HepG2 (cell line): ENCODE data around the gene DHRS12. TPM values are rescaled to one million over a fixed set of nuclear protein-coding genes. Genes with fewer than 3 reads are reported as not detected.

Source experiments
- ATAC-seq: fragments of 200-7000 bp; cut with Tn5 transposase; 3 replicates; pipeline ENCODE4 v1.9.1; 2020; ENCODE audit warnings: mild to moderate bottlenecking, moderate library complexity
- BruUV-seq: library from RNA; stranded (reverse); fragments of 400-500 nt; replicated peaks from 2 replicates; lab custom pipeline; 2021; lab: Mats Ljungman, UMichigan
- CTCF ChIA-PET: fragments of 300-600 bp; formaldehyde crosslinking; extraction: SDS; loops from one replicate; lab custom pipeline; 2021; ENCODE audit warnings: low total read pairs, inconsistent platforms, low intra/inter-chr PET ratio; lab: Yijun Ruan, JAX
- POLR2A ChIA-PET: fragments of 350-600 bp; sonication (Branson Sonifier 250); formaldehyde crosslinking; loops from one replicate; lab custom pipeline; 2020; ENCODE audit warnings: antibody characterized with exemption, inconsistent platforms; lab: Yijun Ruan, JAX
- DNase-seq: peaks from one replicate; pipeline ENCODE4 v3.0.0-alpha.2; 2015; ENCODE audit warnings: low spot score
- FAIRE-seq: peaks from 3 replicates; lab custom pipeline; 2011; peaks lifted over from hg19 to GRCh38; lab: Jason Lieb, UNC
- H2AFZ ChIP-seq: one replicate; pipeline ENCODE4 v1.6.1; 2011; ENCODE audit warnings: low read length, inconsistent platforms
- H3K27ac ChIP-seq: fragments of 300-600 bp; 3 replicates; pipeline ENCODE4 v1.8.0; 2011; ENCODE audit warnings: mixed run types, mild to moderate bottlenecking, mixed read lengths, low read length, inconsistent platforms; ENCODE audit not compliant: insufficient read depth; ENCODE audit errors: extremely low read length
- H3K27me3 ChIP-seq, 2 experiments: fragments of 200-600 bp in 1 of 2; 2 replicates in 1 of 2; 3 replicates in 1 of 2; pipeline versions ENCODE4 v1.6.0 to v1.8.0; 2011; ENCODE audit warnings: low read length in 2 of 2, mild to moderate bottlenecking in 2 of 2, moderate library complexity in 2 of 2, inconsistent platforms in 1 of 2; ENCODE audit not compliant: insufficient read depth in 2 of 2, control insufficient read depth in 1 of 2
- H3K36me3 ChIP-seq, 2 experiments: fragments of 200-600 bp in 1 of 2; replicated peaks in 1 of 2; 2 replicates in 1 of 2; 3 replicates in 1 of 2; pipeline versions ENCODE4 v1.5.1 to v1.8.0; 2011; ENCODE audit warnings: low read length in 2 of 2, inconsistent platforms in 1 of 2; ENCODE audit not compliant: insufficient read depth in 2 of 2, control insufficient read depth in 1 of 2
- H3K4me1 ChIP-seq: 2 replicates; pipeline ENCODE4 v1.5.1; 2012; ENCODE audit warnings: low read length, inconsistent platforms; ENCODE audit not compliant: insufficient read depth
- H3K4me2 ChIP-seq: 2 replicates; pipeline ENCODE4 v1.6.0; 2011; ENCODE audit warnings: low read depth, low read length, inconsistent platforms
- H3K4me3 ChIP-seq, 3 experiments: fragments of 200-600 bp in 1 of 3; sonication (generic), shearing (Covaris generic) in 1 of 3; replicated peaks in 1 of 3; 2 replicates each; pipeline ENCODE4 v1.5.1; 2011 to 2016; ENCODE audit warnings: low read length in 3 of 3, inconsistent platforms in 2 of 3, low read depth in 2 of 3, mild to moderate bottlenecking in 2 of 3, control low read depth in 1 of 3, mixed read lengths in 1 of 3; ENCODE audit not compliant: insufficient read depth in 1 of 3
- H3K79me2 ChIP-seq: one replicate; pipeline ENCODE4 v1.6.1; 2011; ENCODE audit warnings: low read length, inconsistent platforms; ENCODE audit not compliant: insufficient read depth
- H3K9ac ChIP-seq: 2 replicates; pipeline ENCODE4 v1.6.0; 2011; ENCODE audit warnings: mild to moderate bottlenecking, low read depth, low read length, inconsistent platforms; ENCODE audit not compliant: insufficient read depth
- H3K9me3 ChIP-seq: 2 replicates; pipeline ENCODE4 v1.5.1; 2012; ENCODE audit warnings: mild to moderate bottlenecking, low read length
- H4K20me1 ChIP-seq: 2 replicates; pipeline ENCODE4 v1.6.0; 2011; ENCODE audit warnings: inconsistent platforms, mild to moderate bottlenecking, low read length, moderate library complexity; ENCODE audit not compliant: insufficient read depth
- HNRNPK ChIP-seq: fragments of 200-400 bp; formaldehyde crosslinking; IDR thresholded peaks from 2 replicates; pipeline ENCODE4 v1.6.1; 2018; ENCODE audit warnings: low read length, low read depth, moderate library complexity, mild to moderate bottlenecking; ENCODE audit not compliant: poor library complexity, severe bottlenecking
- PITX1 ChIP-seq: sonication (generic); formaldehyde crosslinking; IDR thresholded peaks from 2 replicates; pipeline ENCODE4 v1.5.1; 2020; ENCODE audit warnings: mild to moderate bottlenecking, missing genetic modification reagents
- RAD21 ChIP-seq: fragments of 450-650 bp; formaldehyde crosslinking; IDR thresholded peaks from 2 replicates; pipeline ENCODE4 v1.5.0; 2020; ENCODE audit warnings: mild to moderate bottlenecking
- SMARCC2 ChIP-seq: fragments of 450-650 bp; IDR thresholded peaks from 2 replicates; pipeline ENCODE4 v1.6.1; 2017; ENCODE audit warnings: antibody characterized with exemption, mild to moderate bottlenecking
- SMC3 ChIP-seq: IDR thresholded peaks from 2 replicates; pipeline ENCODE4 v1.6.1; 2011; ENCODE audit warnings: low read length, improper control_type of control experiment
- TCF7 ChIP-seq: sonication (generic); IDR thresholded peaks from 2 replicates; pipeline ENCODE4 v1.6.1; 2016; ENCODE audit warnings: antibody characterized with exemption, low read depth
- TEAD3 ChIP-seq: optimal IDR thresholded peaks from 2 replicates; pipeline ENCODE3; 2016; ENCODE audit warnings: borderline replicate concordance
- TOPORS ChIP-seq: sonication (generic); formaldehyde crosslinking; IDR thresholded peaks from 2 replicates; pipeline ENCODE4 v1.8.0; 2023; ENCODE audit warnings: mild to moderate bottlenecking, missing genetic modification reagents
- ZBTB49 ChIP-seq: sonication (generic); formaldehyde crosslinking; IDR thresholded peaks from 2 replicates; pipeline ENCODE4 v1.4.0; 2020; ENCODE audit warnings: missing genetic modification reagents, borderline replicate concordance
- ZFP37 ChIP-seq: sonication (generic); formaldehyde crosslinking; IDR thresholded peaks from 2 replicates; pipeline ENCODE4 v1.4.0; 2020; ENCODE audit warnings: missing genetic modification reagents, borderline replicate concordance
- ZNF276 ChIP-seq: sonication (generic); formaldehyde crosslinking; IDR thresholded peaks from 2 replicates; pipeline ENCODE4 v1.4.0; 2020; ENCODE audit warnings: mild to moderate bottlenecking, low read depth, missing genetic modification reagents
- ZNF34 ChIP-seq: sonication (generic); formaldehyde crosslinking; IDR thresholded peaks from 2 replicates; pipeline ENCODE4 v1.4.0; 2020; ENCODE audit warnings: mild to moderate bottlenecking, missing genetic modification reagents, borderline replicate concordance
- ZNF597 ChIP-seq: sonication (generic); formaldehyde crosslinking; IDR thresholded peaks from 2 replicates; pipeline ENCODE4 v1.5.0; 2020; ENCODE audit warnings: missing genetic modification reagents
- ZNF615 ChIP-seq: sonication (generic); formaldehyde crosslinking; IDR thresholded peaks from 2 replicates; pipeline ENCODE4 v1.5.0; 2020; ENCODE audit warnings: mild to moderate bottlenecking, missing genetic modification reagents, borderline replicate concordance
- WGBS: methylation state at CpG from one replicate; pipeline ENCODE4 v1.1.6; 2017; ENCODE audit warnings: low lambda C conversion rate; 5-methylcytosine and 5-hydroxymethylcytosine counted together
- in situ Hi-C: cut with HindIII; loops from 2 replicates; pipeline ENCODE4 v1.10.0; 2017; ENCODE audit warnings: low pct_unique_long_range_greater_than_20kb; ENCODE audit not compliant: extremely low pct_ligation_motif_present
- intact Hi-C: fragments of 100-400 bp; cut with micrococcal nuclease; formaldehyde crosslinking; loops from one replicate; pipeline ENCODE4 v1.10.0; 2022; ENCODE audit not compliant: unreplicated experiment
- polyA plus RNA-seq, 8 experiments: library from polyadenylated mRNA; depleted of rRNA in 3 of 8; stranded (reverse) in 7 of 8; unstranded in 1 of 8; fragments of >200 nt; fragmentation: Illumina TruSeq in 4 of 8; extraction: Trizol in 4 of 8; gene quantifications; 2 replicates each; pipeline versions ENCODE4 v1.2.1 to v1.2.3, GENCODE V29; 2011 to 2016; ENCODE audit warnings: low read depth in 4 of 8, missing spikeins in 1 of 8, mixed read lengths in 1 of 8; ENCODE audit not compliant: insufficient read depth in 1 of 8
- total RNA-seq, 5 experiments: library from RNA; depleted of rRNA; stranded (reverse); fragments of >200 nt; fragmentation: Illumina TruSeq; extraction: Trizol; gene quantifications; 2 replicates each; pipeline ENCODE4 v1.2.3, GENCODE V29; 2016; ENCODE audit warnings: low read depth in 1 of 5
- TF ChIP-seq, protein P1 (sequence below): sonication (generic); IDR thresholded peaks from 2 replicates; pipeline ENCODE4 v1.6.1; 2016; ENCODE audit warnings: low read depth, borderline replicate concordance
- TF ChIP-seq, protein P2 (sequence below): sonication (generic); formaldehyde crosslinking; IDR thresholded peaks from 2 replicates; pipeline ENCODE4 v1.5.0; 2020; ENCODE audit warnings: missing genetic modification reagents

The DHRS12 gene
- total and polyA plus RNA-seq, 2 of the 13 experiments (the other 11 are each of a cell fraction or from before 2014, with no cell fraction given): 7.2 to 8.4 TPM

DNA sequence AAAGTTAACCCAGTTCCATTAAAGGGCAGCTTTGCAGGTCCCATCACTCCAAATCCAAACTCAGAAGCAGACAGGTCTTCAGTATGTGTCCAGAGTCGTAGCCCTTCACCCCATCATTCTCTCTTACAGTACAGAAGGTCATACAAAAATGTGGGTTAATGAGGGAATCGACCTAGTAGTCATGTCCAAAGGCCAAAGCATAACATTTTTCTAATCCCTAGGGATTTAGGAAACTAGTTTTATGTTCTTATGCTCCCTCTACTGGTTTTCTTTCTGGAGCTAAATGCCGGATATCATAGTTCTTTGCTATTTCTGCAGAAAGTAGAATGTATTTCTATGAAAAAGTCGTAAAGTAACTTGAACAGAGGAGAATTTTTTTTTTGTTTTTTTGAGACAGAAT lies 72.2 kb downstream of the DHRS12 start:
- Histone ChIP-seq H3K4me3 (no peak overlapping the region), H4K20me1 (no peaks in the 10 kb centered on the region), H3K4me2 (no peak overlapping the region), H3K79me2 (no peaks in the 10 kb centered on the region), H2AFZ (no peak overlapping the region), H3K27me3 (no peaks in the 10 kb centered on the region), H3K4me1 (peaks cover 37% of the 10 kb centered on the region), H3K36me3 (peaks cover 12 to 56% of the 10 kb centered on the region in 2 experiments), H3K9me3 (no peaks in the 10 kb centered on the region), H3K9ac (no peak overlapping the region), H3K27ac (no peak overlapping the region)
- ChIA-PET POLR2A (interaction anchor here (0.6 to 1.2 kb wide), 3 partner anchors 10 to 279 kb away, joined by 3 to 4 read pairs (median 4); partner anchors contain the start of gene INTS6), CTCF (no interaction called here)
- FAIRE-seq (no peak), DNase-seq (no peak), ATAC-seq (peak; percentile 32)
- 76% methylated on average over 4 of the region's 4 CpGs for WGBS
- intact Hi-C loops (loop anchor here (1.0 to 10.0 kb wide), 2 partner anchors 147 to 280 kb away; partner anchors contain the start of gene WDFY2), in situ Hi-C loops (no loop called here)
- no TSS peak for BruUV-seq
- TF ChIP-seq ZNF34 (no peak), TEAD3 (no peak), ZBTB49 (no peak), SMARCC2 (no peak), TOPORS (CRISPR knock-in tag) (no peak), ZFP37 (CRISPR knock-in tag) (no peak), ZNF276 (CRISPR knock-in tag) (no peak), SMC3 (peak; percentile 14), ZNF615 (CRISPR knock-in tag) (no peak), RAD21 (CRISPR knock-in tag) (peak; percentile 39; the same call in 1 of the 2 replicates), HNRNPK (no peak), TCF7 (no peak), PITX1 (0 out of 2 replicates have a peak, but pooled peaks have one; percentile 18), ZNF597 (no peak)
- TF ChIP-seq, protein P1, sequence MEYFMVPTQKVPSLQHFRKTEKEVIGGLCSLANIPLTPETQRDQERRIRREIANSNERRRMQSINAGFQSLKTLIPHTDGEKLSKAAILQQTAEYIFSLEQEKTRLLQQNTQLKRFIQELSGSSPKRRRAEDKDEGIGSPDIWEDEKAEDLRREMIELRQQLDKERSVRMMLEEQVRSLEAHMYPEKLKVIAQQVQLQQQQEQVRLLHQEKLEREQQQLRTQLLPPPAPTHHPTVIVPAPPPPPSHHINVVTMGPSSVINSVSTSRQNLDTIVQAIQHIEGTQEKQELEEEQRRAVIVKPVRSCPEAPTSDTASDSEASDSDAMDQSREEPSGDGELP: no peak
- TF ChIP-seq, protein P2, sequence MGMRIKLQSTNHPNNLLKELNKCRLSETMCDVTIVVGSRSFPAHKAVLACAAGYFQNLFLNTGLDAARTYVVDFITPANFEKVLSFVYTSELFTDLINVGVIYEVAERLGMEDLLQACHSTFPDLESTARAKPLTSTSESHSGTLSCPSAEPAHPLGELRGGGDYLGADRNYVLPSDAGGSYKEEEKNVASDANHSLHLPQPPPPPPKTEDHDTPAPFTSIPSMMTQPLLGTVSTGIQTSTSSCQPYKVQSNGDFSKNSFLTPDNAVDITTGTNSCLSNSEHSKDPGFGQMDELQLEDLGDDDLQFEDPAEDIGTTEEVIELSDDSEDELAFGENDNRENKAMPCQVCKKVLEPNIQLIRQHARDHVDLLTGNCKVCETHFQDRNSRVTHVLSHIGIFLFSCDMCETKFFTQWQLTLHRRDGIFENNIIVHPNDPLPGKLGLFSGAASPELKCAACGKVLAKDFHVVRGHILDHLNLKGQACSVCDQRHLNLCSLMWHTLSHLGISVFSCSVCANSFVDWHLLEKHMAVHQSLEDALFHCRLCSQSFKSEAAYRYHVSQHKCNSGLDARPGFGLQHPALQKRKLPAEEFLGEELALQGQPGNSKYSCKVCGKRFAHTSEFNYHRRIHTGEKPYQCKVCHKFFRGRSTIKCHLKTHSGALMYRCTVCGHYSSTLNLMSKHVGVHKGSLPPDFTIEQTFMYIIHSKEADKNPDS (CRISPR knock-in tag): no peak
